ENCODE measurements around the gene DIS3L2. TPM values are rescaled to one million over a fixed set of nuclear protein-coding genes. Genes with fewer than 3 reads are reported as not detected.

The DIS3L2 gene
- total and polyA plus RNA-seq, 12 donors = 20.0 to 54.7 (median 30.5) TPM

DNA sequence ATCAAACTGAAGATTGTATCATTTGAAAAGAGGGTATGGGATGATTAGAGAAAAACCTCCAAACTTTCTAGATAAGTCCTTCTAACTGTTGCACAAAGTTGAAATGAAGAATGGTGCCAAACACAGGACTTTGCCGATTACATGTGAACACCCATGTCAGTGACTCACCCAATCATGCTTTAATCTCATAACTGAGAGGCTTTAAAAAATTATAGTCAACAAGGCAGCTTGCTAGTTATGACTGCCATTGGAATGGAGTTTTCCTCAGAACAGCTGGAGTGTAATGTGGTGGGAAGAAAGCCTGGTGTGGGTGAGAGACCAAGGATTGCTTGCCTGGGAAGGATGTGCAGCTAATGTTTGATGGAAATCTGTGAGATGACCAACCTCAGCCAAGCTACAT is 318.8 kb downstream of the DIS3L2 start:
- no peaks in the 10 kb centered on the region for H3K4me1 ChIP-seq (replicated peaks in 1 of 2)
- DNase-seq = no peak
- no peak overlapping the region for H3K27ac ChIP-seq
- TF ChIP-seq POLR2A (IDR thresholded peaks at IDR 0.05) = no peak
- no peak for TF ChIP-seq CTCF (IDR thresholded peaks at IDR 0.05)
- H3K36me3 ChIP-seq (replicated peaks in 1 of 2) = no peaks in the 10 kb centered on the region
- intact Hi-C loops (cut with DNase I) = no loop called here
- H3K9me3 ChIP-seq (replicated peaks in 1 of 3) = no peaks in the 10 kb centered on the region
- 54 to 86% (median 64%) methylated on average over 1 of the region's 1 CpG for WGBS, 4 donors
- no peak overlapping the region for H3K4me3 ChIP-seq
- H3K27me3 ChIP-seq = no peaks in the 10 kb centered on the region

DNA sequence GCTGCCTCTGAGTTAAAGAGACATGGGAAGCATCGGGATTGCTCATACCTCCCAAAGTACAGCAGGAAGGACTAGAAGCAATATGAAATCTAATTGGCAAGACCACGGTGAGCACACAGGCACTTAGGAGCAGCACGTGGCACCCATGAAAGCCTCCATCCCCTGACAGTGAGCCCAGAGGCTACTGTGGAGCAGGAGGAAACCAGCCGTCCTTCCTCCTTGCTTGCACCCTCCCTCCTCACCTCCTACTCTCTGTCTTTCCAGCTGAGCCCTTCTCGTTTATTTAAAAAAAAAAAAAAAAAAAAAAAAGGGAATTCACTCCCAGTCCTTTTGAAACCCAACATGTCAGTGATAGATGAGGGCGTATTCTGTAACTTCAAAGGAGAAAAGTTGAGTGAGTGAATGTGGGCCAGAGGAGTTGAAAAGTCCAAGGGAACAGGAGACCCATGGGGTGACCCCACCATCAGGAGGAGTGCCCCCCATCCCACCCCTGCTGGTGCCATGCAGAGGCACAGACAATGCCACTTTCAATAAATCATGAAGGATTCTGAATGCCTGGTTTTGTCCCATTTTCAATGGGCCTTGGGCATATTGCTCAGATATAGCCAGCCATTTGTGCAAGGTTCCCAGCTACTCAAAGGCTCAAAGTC is 320.5 kb downstream of the DIS3L2 start:
- Histone ChIP-seq H3K36me3 (replicated peaks in 1 of 2) (no peaks in the 10 kb centered on the region), H3K27me3 (no peaks in the 10 kb centered on the region), H3K4me3 (no peak overlapping the region), H3K9me3 (replicated peaks in 1 of 3) (no peaks in the 10 kb centered on the region), H3K4me1 (replicated peaks in 1 of 2) (no peaks in the 10 kb centered on the region), H3K27ac (no peak overlapping the region)
- intact Hi-C loops (cut with DNase I) = no loop called here
- WGBS, 4 donors = 75 to 96% (median 91%) methylated on average over 5 to 6 of the region's 6 CpGs
- TF ChIP-seq POLR2A (IDR thresholded peaks at IDR 0.05) (no peak), CTCF (IDR thresholded peaks at IDR 0.05) (no peak)
- no peak for DNase-seq

GRCh38 chr2:232282508-232283055 is 321.1 kb downstream of the DIS3L2 start:
- no peaks in the 10 kb centered on the region for H3K27me3 ChIP-seq
- WGBS, 4 donors = 94 to 98% (median 95%) methylated on average over 9 of the region's 9 CpGs
- no peaks in the 10 kb centered on the region for H3K4me1 ChIP-seq (replicated peaks in 1 of 2)
- no peak for DNase-seq
- H3K4me3 ChIP-seq = no peak overlapping the region
- TF ChIP-seq CTCF (IDR thresholded peaks at IDR 0.05) = no peak
- no peak for TF ChIP-seq POLR2A (IDR thresholded peaks at IDR 0.05)
- H3K9me3 ChIP-seq (replicated peaks in 1 of 3) = no peaks in the 10 kb centered on the region
- H3K36me3 ChIP-seq (replicated peaks in 1 of 2) = no peaks in the 10 kb centered on the region
- H3K27ac ChIP-seq = no peak overlapping the region
- intact Hi-C loops (cut with DNase I) = no loop called here

- TF ChIP-seq CTCF (IDR thresholded peaks at IDR 0.05) (no peak), POLR2A (IDR thresholded peaks at IDR 0.05) (no peak)
Measured at GRCh38 chr2:232286001-232286868, 324.7 kb downstream of the DIS3L2 start.

More at GRCh38 chr2:232286001-232286868, 324.7 kb downstream of the DIS3L2 start:
- intact Hi-C loops (cut with DNase I) = no loop called here
- H3K4me1 ChIP-seq (replicated peaks in 1 of 2) = no peaks in the 10 kb centered on the region
- WGBS, 4 donors = 65 to 85% (median 83%) methylated on average over 3 to 5 of the region's 5 CpGs
- DNase-seq = no peak
- H3K9me3 ChIP-seq (replicated peaks in 1 of 3) = no peaks in the 10 kb centered on the region
- H3K27ac ChIP-seq = no peak overlapping the region
- no peaks in the 10 kb centered on the region for H3K36me3 ChIP-seq (replicated peaks in 1 of 2)
- H3K27me3 ChIP-seq = no peaks in the 10 kb centered on the region
- H3K4me3 ChIP-seq = no peak overlapping the region
